ENCODE results near the gene RHAG. TPM values are rescaled to one million over a fixed set of nuclear protein-coding genes. Genes with fewer than 3 reads are reported as not detected.

The RHAG gene
- total and polyA plus RNA-seq, 2 of the 8 experiments (the other 6 are each of a cell fraction or from before 2014, with no cell fraction given): not detected

GRCh38 chr6:49565261-49565660 is 71.4 kb downstream of the RHAG start:
- Histone ChIP-seq H3K4me2 (ENCODE audit: insufficient read depth in 1 of 2, low read depth in 2 of 2, low read length in 2 of 2) (no peak overlapping the region), H3K79me2 (ENCODE audit: control insufficient read depth in 1 of 2, insufficient read depth in 2 of 2, low read length in 2 of 2) (no peaks in the 10 kb centered on the region), H4K8ac (ENCODE audit: extremely low read depth, insufficient read depth, low read length) (no peak overlapping the region), H2BK12ac (ENCODE audit: low read depth, low read length) (no peak overlapping the region), H2BK5ac (ENCODE audit: low read depth, low read length) (no peak overlapping the region), H3K14ac (ENCODE audit: insufficient read length) (no peak overlapping the region), H3K23ac (ENCODE audit: insufficient read length) (no peak overlapping the region), H3K56ac (replicated peaks; ENCODE audit: insufficient read length, low read depth, low read length) (no peak overlapping the region), H3K9ac (replicated peaks in 1 of 4; ENCODE audit: extremely low read depth in 1 of 4, low read depth in 3 of 4, low read length in 3 of 4) (no peak overlapping the region), H3K4ac (replicated peaks; ENCODE audit: insufficient read length, low read depth, low read length) (no peak overlapping the region), H3K23me2 (ENCODE audit: low read depth, low read length) (no peaks in the 10 kb centered on the region), H2AK5ac (ENCODE audit: low read depth, low read length) (no peak overlapping the region), H3K27ac (ENCODE audit: low read depth, low read length) (no peak overlapping the region), H2BK120ac (replicated peaks; ENCODE audit: low read depth, low read length) (no peak overlapping the region), H3K9me3 (ENCODE audit: insufficient read depth in 2 of 2, low read depth in 1 of 2, low read length in 1 of 2) (no peaks in the 10 kb centered on the region), H3K4me3 (ENCODE audit: extremely low read depth in 1 of 4, insufficient read depth in 2 of 4, low read depth in 3 of 4, low read length in 4 of 4) (no peak overlapping the region), H4K20me1 (replicated peaks in 1 of 2; ENCODE audit: control insufficient read depth in 1 of 2, insufficient read depth in 2 of 2, low read length in 2 of 2) (no peaks in the 10 kb centered on the region), H4K91ac (replicated peaks; ENCODE audit: insufficient read length, low read length) (no peak overlapping the region), H3K18ac (ENCODE audit: extremely low read depth, low read length) (no peak overlapping the region), H3K79me1 (ENCODE audit: low read depth, low read length) (no peaks in the 10 kb centered on the region), H2AFZ (ENCODE audit: low read length) (no peak overlapping the region), H2BK15ac (ENCODE audit: low read length) (no peak overlapping the region), H3K36me3 (ENCODE audit: control insufficient read depth in 2 of 4, insufficient read depth in 4 of 4, low read length in 3 of 4) (no peaks in the 10 kb centered on the region), H2BK20ac (ENCODE audit: low read length) (no peak overlapping the region), H3K4me1 (replicated peaks in 1 of 4; ENCODE audit: control insufficient read depth in 3 of 4, insufficient read depth in 4 of 4, low read length in 3 of 4) (no peaks in the 10 kb centered on the region), H4K5ac (ENCODE audit: insufficient read length, low read depth, low read length) (no peak overlapping the region), H3K27me3 (replicated peaks in 1 of 4; ENCODE audit: control insufficient read depth in 3 of 4, extremely low read depth in 1 of 4, insufficient read depth in 3 of 4, low read length in 3 of 4) (no peaks in the 10 kb centered on the region; a peak in 1 of 7 replicates)
- ChIA-PET POLR2A (ENCODE audit: partially characterized antibody) (interaction anchor here (0.8 to 1.2 kb wide), 2 partner anchors 13 to 15 kb away, joined by 4 to 5 read pairs; partner anchors contain the start of gene C6orf141), CTCF (ENCODE audit: partially characterized antibody) (interaction anchor here (1.2 to 5.5 kb wide), 3 partner anchors 15 to 33 kb away, joined by 4 to 23 read pairs (median 10); partner anchors contain the start of gene C6orf141)
- WGBS, 2 experiments (ENCODE audit: extremely low coverage in 1 of 2, insufficient coverage in 1 of 2, insufficient read length in 1 of 2, insufficient replicate concordance in 2 of 2, low coverage in 1 of 2, low lambda C conversion rate in 2 of 2, missing lambda C conversion rate in 1 of 2): 52% methylated on average over 2 of the region's 2 CpGs; no CpG with 5 or more reads in 1 of the 2 experiments
- TF ChIP-seq TAF1 (IDR thresholded peaks at IDR 0.05; ENCODE audit: low read depth, low read length): no peak
- no peak for TF ChIP-seq ZNF274 (IDR thresholded peaks at IDR 0.05; ENCODE audit: borderline replicate concordance, extremely low read depth, low read length)
- TF ChIP-seq CBX5 (IDR thresholded peaks at IDR 0.05; ENCODE audit: low read depth, low read length): no peak
- TF ChIP-seq CEBPB (IDR thresholded peaks at IDR 0.05; ENCODE audit: low read depth, low read length): no peak
- TF ChIP-seq SP1 (IDR thresholded peaks at IDR 0.05; ENCODE audit: low read depth, low read length): no peak
- no peak for TF ChIP-seq KDM4A (IDR thresholded peaks at IDR 0.05; ENCODE audit: low read depth, low read length, severe bottlenecking)
- TF ChIP-seq YY1 (IDR thresholded peaks at IDR 0.05; ENCODE audit: low read depth, low read length): no peak
- no peak for TF ChIP-seq SRF (IDR thresholded peaks at IDR 0.05; ENCODE audit: low read depth, low read length)
- no peak for TF ChIP-seq GABPA (IDR thresholded peaks at IDR 0.05; ENCODE audit: borderline replicate concordance, insufficient read depth, low read length)
- FAIRE-seq (no peak), DNase-seq (ENCODE audit: low read depth in 1 of 2, low spot score in 2 of 2) (no peak)
